ENCODE results near the gene SPAG8. TPM values are rescaled to one million over a fixed set of nuclear protein-coding genes. Genes with fewer than 3 reads are reported as not detected.
A peak's percentile ranks its signal among the peaks of the same experiment; 100 is the strongest.

SPAG8 gene
- total RNA-seq, 1 donor from 2014 or later, result not detected

DNA sequence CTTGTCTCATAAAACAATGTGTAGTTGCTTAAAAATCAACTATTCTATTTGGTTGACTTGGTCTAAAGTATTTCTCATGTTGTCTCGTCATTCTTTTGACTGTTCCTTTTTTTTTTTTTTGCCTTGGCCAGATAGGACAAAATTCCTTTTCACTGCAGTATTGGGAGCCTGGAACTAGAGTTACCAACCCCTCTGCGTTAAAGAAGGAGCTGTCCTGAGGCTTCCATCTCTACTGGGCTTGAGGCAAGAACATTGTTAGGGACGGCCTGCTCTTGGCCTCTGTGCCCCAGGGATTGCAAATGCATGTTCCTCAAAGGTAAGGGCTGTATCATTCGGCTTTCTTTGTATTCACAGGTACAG, 22.1 kb downstream of the SPAG8 start:
- TF ChIP-seq, protein P1, sequence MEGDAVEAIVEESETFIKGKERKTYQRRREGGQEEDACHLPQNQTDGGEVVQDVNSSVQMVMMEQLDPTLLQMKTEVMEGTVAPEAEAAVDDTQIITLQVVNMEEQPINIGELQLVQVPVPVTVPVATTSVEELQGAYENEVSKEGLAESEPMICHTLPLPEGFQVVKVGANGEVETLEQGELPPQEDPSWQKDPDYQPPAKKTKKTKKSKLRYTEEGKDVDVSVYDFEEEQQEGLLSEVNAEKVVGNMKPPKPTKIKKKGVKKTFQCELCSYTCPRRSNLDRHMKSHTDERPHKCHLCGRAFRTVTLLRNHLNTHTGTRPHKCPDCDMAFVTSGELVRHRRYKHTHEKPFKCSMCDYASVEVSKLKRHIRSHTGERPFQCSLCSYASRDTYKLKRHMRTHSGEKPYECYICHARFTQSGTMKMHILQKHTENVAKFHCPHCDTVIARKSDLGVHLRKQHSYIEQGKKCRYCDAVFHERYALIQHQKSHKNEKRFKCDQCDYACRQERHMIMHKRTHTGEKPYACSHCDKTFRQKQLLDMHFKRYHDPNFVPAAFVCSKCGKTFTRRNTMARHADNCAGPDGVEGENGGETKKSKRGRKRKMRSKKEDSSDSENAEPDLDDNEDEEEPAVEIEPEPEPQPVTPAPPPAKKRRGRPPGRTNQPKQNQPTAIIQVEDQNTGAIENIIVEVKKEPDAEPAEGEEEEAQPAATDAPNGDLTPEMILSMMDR (IDR thresholded peaks at IDR 0.05; ENCODE audit: partially characterized antibody, unreplicated experiment), result no peak
- Mint-ChIP-seq H3K27ac (ENCODE audit: unreplicated experiment) (peak overlapping the region; percentile 100), H3K4me1 (ENCODE audit: low read depth, unreplicated experiment) (peaks cover 25% of the 10 kb centered on the region), H3K9me3 (ENCODE audit: unreplicated experiment) (peaks cover 27% of the 10 kb centered on the region), H3K36me3 (ENCODE audit: unreplicated experiment) (peaks cover under 1% of the 10 kb centered on the region), H3K27me3 (ENCODE audit: unreplicated experiment) (peaks cover 22% of the 10 kb centered on the region), H3K4me3 (ENCODE audit: unreplicated experiment) (peak overlapping the region; percentile 91)
- no peak for DNase-seq

- Mint-ChIP-seq H3K27ac (ENCODE audit: unreplicated experiment) (peak overlapping the region; percentile 100), H3K9me3 (ENCODE audit: unreplicated experiment) (peaks cover 25% of the 10 kb centered on the region), H3K36me3 (ENCODE audit: unreplicated experiment) (no peaks in the 10 kb centered on the region), H3K4me3 (ENCODE audit: unreplicated experiment) (peak overlapping the region; percentile 32), H3K4me1 (ENCODE audit: low read depth, unreplicated experiment) (peaks cover 21% of the 10 kb centered on the region), H3K27me3 (ENCODE audit: unreplicated experiment) (peaks cover 22% of the 10 kb centered on the region)
- DNase-seq, result no peak
- TF ChIP-seq, protein P1 (IDR thresholded peaks at IDR 0.05; ENCODE audit: partially characterized antibody, unreplicated experiment), result no peak
These were observed 22.5 kb downstream of the SPAG8 start for GRCh38 chr9:35789541-35789940.

DNA sequence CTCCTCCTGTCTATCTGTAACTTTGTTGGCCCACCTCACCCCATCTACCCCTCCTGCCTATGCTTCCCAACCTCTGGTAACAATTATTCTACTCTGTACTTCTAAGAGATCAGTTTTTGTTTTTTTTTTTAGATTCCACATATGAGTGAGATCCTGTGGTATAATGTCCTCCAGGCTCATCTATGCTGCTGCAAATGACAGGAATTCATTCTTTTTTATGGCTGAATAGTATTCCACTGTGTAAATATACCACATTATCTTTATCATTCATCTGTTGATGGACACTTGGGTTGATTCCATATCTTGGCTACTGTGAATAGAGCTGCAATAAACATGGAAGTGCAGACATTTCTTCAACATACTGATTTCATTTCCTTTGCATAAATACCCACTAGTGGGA, 28.6 kb downstream of the SPAG8 start:
- no peaks in the 10 kb centered on the region for H3K36me3 Mint-ChIP-seq (ENCODE audit: unreplicated experiment)
- TF ChIP-seq, protein P1 (IDR thresholded peaks at IDR 0.05; ENCODE audit: partially characterized antibody, unreplicated experiment), result no peak
- no peak for DNase-seq
- no peaks in the 10 kb centered on the region for H3K27me3 Mint-ChIP-seq (ENCODE audit: unreplicated experiment)
- H3K27ac Mint-ChIP-seq (ENCODE audit: unreplicated experiment), result no peak overlapping the region
- peaks cover 1% of the 10 kb centered on the region for H3K9me3 Mint-ChIP-seq (ENCODE audit: unreplicated experiment)
- H3K4me3 Mint-ChIP-seq (ENCODE audit: unreplicated experiment), result no peak overlapping the region
- no peaks in the 10 kb centered on the region for H3K4me1 Mint-ChIP-seq (ENCODE audit: low read depth, unreplicated experiment)

DNA sequence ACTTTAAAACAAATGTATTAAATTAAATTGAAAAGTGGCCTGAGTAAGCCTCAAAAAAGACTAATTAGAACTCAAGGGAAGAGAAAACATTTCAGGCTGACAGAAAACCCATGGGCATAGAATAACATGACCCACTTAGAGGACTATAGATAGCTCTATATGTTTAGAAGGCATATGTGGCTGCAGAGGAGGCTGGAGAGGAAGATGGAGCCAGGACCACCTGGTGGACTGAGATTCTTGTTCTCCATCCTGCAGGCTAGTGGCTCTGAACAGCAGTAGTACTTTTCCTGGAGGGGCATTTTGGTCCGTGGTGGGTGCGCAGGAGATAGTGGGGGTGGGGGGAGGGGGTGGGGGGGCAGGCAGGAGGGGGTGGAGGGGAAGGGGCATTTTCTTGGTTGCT, 31.0 kb downstream of the SPAG8 start:
- no peak for DNase-seq
- H3K9me3 Mint-ChIP-seq (ENCODE audit: unreplicated experiment), result peaks cover 1% of the 10 kb centered on the region
- H3K4me1 Mint-ChIP-seq (ENCODE audit: low read depth, unreplicated experiment), result peaks cover 1% of the 10 kb centered on the region
- no peaks in the 10 kb centered on the region for H3K36me3 Mint-ChIP-seq (ENCODE audit: unreplicated experiment)
- H3K27me3 Mint-ChIP-seq (ENCODE audit: unreplicated experiment), result peaks cover 3% of the 10 kb centered on the region
- TF ChIP-seq, protein P1 (IDR thresholded peaks at IDR 0.05; ENCODE audit: partially characterized antibody, unreplicated experiment), result no peak
- no peak overlapping the region for H3K4me3 Mint-ChIP-seq (ENCODE audit: unreplicated experiment)
- no peak overlapping the region for H3K27ac Mint-ChIP-seq (ENCODE audit: unreplicated experiment)

GRCh38 chr9:35778496-35778895, 33.6 kb downstream of the SPAG8 start:
- Mint-ChIP-seq H3K36me3 (ENCODE audit: unreplicated experiment) (no peaks in the 10 kb centered on the region), H3K9me3 (ENCODE audit: unreplicated experiment) (no peaks in the 10 kb centered on the region), H3K27me3 (ENCODE audit: unreplicated experiment) (peaks cover 3% of the 10 kb centered on the region), H3K4me3 (ENCODE audit: unreplicated experiment) (no peak overlapping the region), H3K4me1 (ENCODE audit: low read depth, unreplicated experiment) (peaks cover 13% of the 10 kb centered on the region), H3K27ac (ENCODE audit: unreplicated experiment) (no peak overlapping the region)
- TF ChIP-seq, protein P1 (IDR thresholded peaks at IDR 0.05; ENCODE audit: partially characterized antibody, unreplicated experiment), result no peak
- no peak for DNase-seq
